ENCODE measurements around the gene KCNN4.

The KCNN4 gene

GRCh38 chr19:43762814-43763213, 18.0 kb downstream of the KCNN4 start:
- H2AFZ ChIP-seq (ENCODE audit: low read length), result no peak overlapping the region
- no peak overlapping the region for H3K9ac ChIP-seq (ENCODE audit: low read depth, low read length, poor library complexity, severe bottlenecking)
- H3K4me3 ChIP-seq (ENCODE audit: low read length, poor library complexity, severe bottlenecking), result no peak overlapping the region
- H3K4me1 ChIP-seq (ENCODE audit: insufficient read depth, low read length, poor library complexity, severe bottlenecking), result no peaks in the 10 kb centered on the region
- no peaks in the 10 kb centered on the region for H3K36me3 ChIP-seq (ENCODE audit: insufficient read depth, low read length)
- H3K9me2 ChIP-seq (replicated peaks; ENCODE audit: low read depth, low read length), result no peaks in the 10 kb centered on the region
- no peaks in the 10 kb centered on the region for H3K9me3 ChIP-seq (ENCODE audit: insufficient read depth, low read depth, low read length)
- H3K27me3 ChIP-seq (ENCODE audit: insufficient read depth, low read length, poor library complexity, severe bottlenecking), result no peaks in the 10 kb centered on the region
- no peaks in the 10 kb centered on the region for H3K79me2 ChIP-seq (ENCODE audit: insufficient read depth, low read length)
- no peaks in the 10 kb centered on the region for H3F3A ChIP-seq (ENCODE audit: low read depth)
- no peak overlapping the region for H3K4me2 ChIP-seq (ENCODE audit: low read depth, low read length, poor library complexity, severe bottlenecking)
- no peaks in the 10 kb centered on the region for H4K20me1 ChIP-seq (ENCODE audit: insufficient read depth, low read length, poor library complexity, severe bottlenecking)
- no peak for TF ChIP-seq CTCF (conservative IDR thresholded peaks at IDR 0.05; ENCODE audit: low read length)
- no peak for TF ChIP-seq EZH2phosphoT487 (IDR thresholded peaks at IDR 0.05; ENCODE audit: borderline replicate concordance)

- H4K20me1 ChIP-seq (ENCODE audit: insufficient read depth, low read length, poor library complexity, severe bottlenecking), result no peaks in the 10 kb centered on the region
- peaks cover 6% of the 10 kb centered on the region for H3K4me1 ChIP-seq (ENCODE audit: insufficient read depth, low read length, poor library complexity, severe bottlenecking)
- no peak overlapping the region for H3K9ac ChIP-seq (ENCODE audit: low read depth, low read length, poor library complexity, severe bottlenecking)
- H3K9me2 ChIP-seq (replicated peaks; ENCODE audit: low read depth, low read length), result no peaks in the 10 kb centered on the region
- H2AFZ ChIP-seq (ENCODE audit: low read length), result no peak overlapping the region
- no peaks in the 10 kb centered on the region for H3K9me3 ChIP-seq (ENCODE audit: insufficient read depth, low read depth, low read length)
- no peaks in the 10 kb centered on the region for H3K36me3 ChIP-seq (ENCODE audit: insufficient read depth, low read length)
- no peak overlapping the region for H3K4me3 ChIP-seq (ENCODE audit: low read length, poor library complexity, severe bottlenecking)
- H3K27me3 ChIP-seq (ENCODE audit: insufficient read depth, low read length, poor library complexity, severe bottlenecking), result no peaks in the 10 kb centered on the region
- peaks cover 8% of the 10 kb centered on the region for H3K79me2 ChIP-seq (ENCODE audit: insufficient read depth, low read length)
- no peak overlapping the region for H3K4me2 ChIP-seq (ENCODE audit: low read depth, low read length, poor library complexity, severe bottlenecking)
- no peaks in the 10 kb centered on the region for H3F3A ChIP-seq (ENCODE audit: low read depth)
- TF ChIP-seq EZH2phosphoT487 (IDR thresholded peaks at IDR 0.05; ENCODE audit: borderline replicate concordance) (no peak), CTCF (conservative IDR thresholded peaks at IDR 0.05; ENCODE audit: low read length) (no peak)
Observed at GRCh38 chr19:43760941-43761340, 19.8 kb downstream of the KCNN4 start.

GRCh38 chr19:43759515-43759914, 21.3 kb downstream of the KCNN4 start:
- Histone ChIP-seq H3K4me3 (ENCODE audit: low read length, poor library complexity, severe bottlenecking) (no peak overlapping the region), H3K4me2 (ENCODE audit: low read depth, low read length, poor library complexity, severe bottlenecking) (no peak overlapping the region), H3K79me2 (ENCODE audit: insufficient read depth, low read length) (peaks cover 16% of the 10 kb centered on the region), H3K9me2 (replicated peaks; ENCODE audit: low read depth, low read length) (no peaks in the 10 kb centered on the region), H3K36me3 (ENCODE audit: insufficient read depth, low read length) (no peaks in the 10 kb centered on the region), H2AFZ (ENCODE audit: low read length) (no peak overlapping the region), H3K9me3 (ENCODE audit: insufficient read depth, low read depth, low read length) (no peaks in the 10 kb centered on the region), H3K27me3 (ENCODE audit: insufficient read depth, low read length, poor library complexity, severe bottlenecking) (no peaks in the 10 kb centered on the region), H3K9ac (ENCODE audit: low read depth, low read length, poor library complexity, severe bottlenecking) (no peak overlapping the region), H4K20me1 (ENCODE audit: insufficient read depth, low read length, poor library complexity, severe bottlenecking) (no peaks in the 10 kb centered on the region), H3K4me1 (ENCODE audit: insufficient read depth, low read length, poor library complexity, severe bottlenecking) (peaks cover 8% of the 10 kb centered on the region), H3F3A (ENCODE audit: low read depth) (0 out of 2 replicates have a peak, but pooled peaks cover 3% of the 10 kb centered on the region)
- TF ChIP-seq EZH2phosphoT487 (IDR thresholded peaks at IDR 0.05; ENCODE audit: borderline replicate concordance), result no peak
- peak; percentile 21; the same call in 1 of the 2 replicates for TF ChIP-seq CTCF (conservative IDR thresholded peaks at IDR 0.05; ENCODE audit: low read length)

All from Loucy (cell line).